Measurements from ENCODE around the gene GABARAPL1.

The GABARAPL1 gene

GRCh38 chr12:10236720-10237119 is 24.0 kb downstream of the GABARAPL1 start:
- TF ChIP-seq GABPA (IDR thresholded peaks at IDR 0.05; ENCODE audit: low read depth) = no peak
- TF ChIP-seq POLR2AphosphoS5 (IDR thresholded peaks at IDR 0.05; ENCODE audit: low read depth) = no peak
- TF ChIP-seq, protein P1, sequence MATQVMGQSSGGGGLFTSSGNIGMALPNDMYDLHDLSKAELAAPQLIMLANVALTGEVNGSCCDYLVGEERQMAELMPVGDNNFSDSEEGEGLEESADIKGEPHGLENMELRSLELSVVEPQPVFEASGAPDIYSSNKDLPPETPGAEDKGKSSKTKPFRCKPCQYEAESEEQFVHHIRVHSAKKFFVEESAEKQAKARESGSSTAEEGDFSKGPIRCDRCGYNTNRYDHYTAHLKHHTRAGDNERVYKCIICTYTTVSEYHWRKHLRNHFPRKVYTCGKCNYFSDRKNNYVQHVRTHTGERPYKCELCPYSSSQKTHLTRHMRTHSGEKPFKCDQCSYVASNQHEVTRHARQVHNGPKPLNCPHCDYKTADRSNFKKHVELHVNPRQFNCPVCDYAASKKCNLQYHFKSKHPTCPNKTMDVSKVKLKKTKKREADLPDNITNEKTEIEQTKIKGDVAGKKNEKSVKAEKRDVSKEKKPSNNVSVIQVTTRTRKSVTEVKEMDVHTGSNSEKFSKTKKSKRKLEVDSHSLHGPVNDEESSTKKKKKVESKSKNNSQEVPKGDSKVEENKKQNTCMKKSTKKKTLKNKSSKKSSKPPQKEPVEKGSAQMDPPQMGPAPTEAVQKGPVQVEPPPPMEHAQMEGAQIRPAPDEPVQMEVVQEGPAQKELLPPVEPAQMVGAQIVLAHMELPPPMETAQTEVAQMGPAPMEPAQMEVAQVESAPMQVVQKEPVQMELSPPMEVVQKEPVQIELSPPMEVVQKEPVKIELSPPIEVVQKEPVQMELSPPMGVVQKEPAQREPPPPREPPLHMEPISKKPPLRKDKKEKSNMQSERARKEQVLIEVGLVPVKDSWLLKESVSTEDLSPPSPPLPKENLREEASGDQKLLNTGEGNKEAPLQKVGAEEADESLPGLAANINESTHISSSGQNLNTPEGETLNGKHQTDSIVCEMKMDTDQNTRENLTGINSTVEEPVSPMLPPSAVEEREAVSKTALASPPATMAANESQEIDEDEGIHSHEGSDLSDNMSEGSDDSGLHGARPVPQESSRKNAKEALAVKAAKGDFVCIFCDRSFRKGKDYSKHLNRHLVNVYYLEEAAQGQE (IDR thresholded peaks at IDR 0.05; ENCODE audit: insufficient replicate concordance, low read depth) = no peak
- TF ChIP-seq CTCF (IDR thresholded peaks at IDR 0.05; ENCODE audit: insufficient read depth, low read length) = no peak
- no peak for TF ChIP-seq SPI1 (IDR thresholded peaks at IDR 0.05; ENCODE audit: borderline replicate concordance, low read depth)
- Histone ChIP-seq H3K27me3 (ENCODE audit: insufficient read depth, poor library complexity, severe bottlenecking) (no peaks in the 10 kb centered on the region), H3K4me3 (replicated peaks; ENCODE audit: insufficient read depth, low read length) (no peak overlapping the region), H3K27ac (replicated peaks) (no peak overlapping the region)
- no peak for DNase-seq (ENCODE audit: low read depth in 1 of 2, low spot score in 1 of 2)

DNA sequence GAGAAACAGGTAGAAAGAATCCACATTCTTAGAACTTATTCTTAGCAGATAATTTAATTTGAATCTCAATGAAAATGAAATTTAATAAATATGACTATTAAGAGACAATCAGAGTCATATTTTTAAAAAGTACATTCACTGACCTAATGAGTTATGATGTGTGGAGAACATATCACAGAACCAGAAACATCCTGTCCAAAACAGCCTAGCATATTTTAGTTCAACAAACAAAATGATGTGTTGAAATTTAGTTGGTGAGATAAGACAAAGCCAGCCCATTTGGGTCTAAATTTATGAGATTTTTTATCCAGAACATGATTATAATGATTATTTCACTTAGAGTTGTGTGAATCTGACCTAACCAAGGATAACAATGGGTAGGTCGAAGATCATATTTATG is 25.8 kb downstream of the GABARAPL1 start:
- TF ChIP-seq GABPA (IDR thresholded peaks at IDR 0.05; ENCODE audit: low read depth) (no peak), CTCF (IDR thresholded peaks at IDR 0.05; ENCODE audit: insufficient read depth, low read length) (no peak), POLR2AphosphoS5 (IDR thresholded peaks at IDR 0.05; ENCODE audit: low read depth) (no peak), SPI1 (IDR thresholded peaks at IDR 0.05; ENCODE audit: borderline replicate concordance, low read depth) (no peak)
- TF ChIP-seq, protein P1 (IDR thresholded peaks at IDR 0.05; ENCODE audit: insufficient replicate concordance, low read depth) = no peak
- no peak for DNase-seq (ENCODE audit: low read depth in 1 of 2, low spot score in 1 of 2)
- Histone ChIP-seq H3K27ac (replicated peaks) (no peak overlapping the region), H3K27me3 (ENCODE audit: insufficient read depth, poor library complexity, severe bottlenecking) (no peaks in the 10 kb centered on the region), H3K4me3 (replicated peaks; ENCODE audit: insufficient read depth, low read length) (no peak overlapping the region)

DNA sequence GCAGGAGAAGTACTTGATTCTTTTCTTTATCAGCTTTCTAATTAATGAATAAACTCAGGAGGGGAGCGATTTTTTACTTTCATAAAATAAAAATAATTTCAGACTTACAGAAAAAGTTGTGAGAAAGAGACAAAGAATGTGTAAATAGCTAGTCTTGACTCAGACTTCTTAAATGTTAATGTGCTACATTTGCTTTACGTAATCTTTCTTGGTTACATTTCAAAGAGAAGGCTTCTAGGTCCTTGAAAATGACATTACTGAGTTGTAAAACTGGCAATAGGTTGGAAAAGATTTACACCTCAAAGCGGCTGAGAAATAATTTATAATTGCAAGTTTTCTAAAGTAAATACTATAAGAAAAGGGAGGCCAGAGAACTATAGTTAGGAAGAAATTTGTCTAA is 28.6 kb downstream of the GABARAPL1 start:
- DNase-seq (ENCODE audit: low read depth in 1 of 2, low spot score in 1 of 2) = no peak
- no peak for TF ChIP-seq CTCF (IDR thresholded peaks at IDR 0.05; ENCODE audit: insufficient read depth, low read length)
- TF ChIP-seq POLR2AphosphoS5 (IDR thresholded peaks at IDR 0.05; ENCODE audit: low read depth) = no peak
- no peak for TF ChIP-seq GABPA (IDR thresholded peaks at IDR 0.05; ENCODE audit: low read depth)
- TF ChIP-seq, protein P1 (IDR thresholded peaks at IDR 0.05; ENCODE audit: insufficient replicate concordance, low read depth) = no peak
- no peak for TF ChIP-seq SPI1 (IDR thresholded peaks at IDR 0.05; ENCODE audit: borderline replicate concordance, low read depth)
- no peaks in the 10 kb centered on the region for H3K27me3 ChIP-seq (ENCODE audit: insufficient read depth, poor library complexity, severe bottlenecking)
- no peak overlapping the region for H3K4me3 ChIP-seq (replicated peaks; ENCODE audit: insufficient read depth, low read length)
- peak overlapping the region; percentile 5; the same call in 1 of the 2 replicates for H3K27ac ChIP-seq (replicated peaks)

Data from HL-60 (cell line).